Neural cell (in vitro differentiated cells): Measurements from ENCODE around the gene PCOLCE2.

ENCODE experiments used
- EP300 ChIP-seq: fragments of 450-650 bp; conservative IDR thresholded peaks from 2 replicates; pipeline ENCODE4 v1.6.1; 2014; ENCODE audit warnings: antibody characterized with exemption, mild to moderate bottlenecking, moderate library complexity; ENCODE audit not compliant: poor library complexity, severe bottlenecking
- EZH2 ChIP-seq: fragments of 200-600, 300-800 bp; shearing (Covaris generic), sonication (generic); IDR thresholded peaks from 2 replicates; pipeline ENCODE4 v1.6.1; 2014; ENCODE audit warnings: antibody characterized with exemption, low read length, borderline replicate concordance, mild to moderate bottlenecking; ENCODE audit not compliant: insufficient read depth, poor library complexity, severe bottlenecking
- MXI1 ChIP-seq: fragments of 450-650 bp; conservative IDR thresholded peaks from 2 replicates; pipeline ENCODE4 v1.6.1; 2014; ENCODE audit warnings: antibody characterized with exemption, mild to moderate bottlenecking; ENCODE audit not compliant: poor library complexity, severe bottlenecking
- POLR2AphosphoS5 ChIP-seq: IDR thresholded peaks from 2 replicates; pipeline ENCODE4 v1.6.1; 2012
- SMC3 ChIP-seq: fragments of 450-650 bp; conservative IDR thresholded peaks from 2 replicates; pipeline ENCODE4 v1.6.1; 2014; ENCODE audit warnings: antibody characterized with exemption, mild to moderate bottlenecking, moderate library complexity; ENCODE audit not compliant: poor library complexity
- TAF1 ChIP-seq: IDR thresholded peaks from 2 replicates; pipeline ENCODE4 v1.6.1; 2012; ENCODE audit warnings: low read depth
- TF ChIP-seq, protein P1 (sequence below): fragments of 450-650 bp; IDR thresholded peaks from 2 replicates; pipeline ENCODE4 v1.5.1; 2014; ENCODE audit warnings: antibody characterized with exemption, mild to moderate bottlenecking, moderate library complexity; ENCODE audit not compliant: poor library complexity, severe bottlenecking

DNA sequence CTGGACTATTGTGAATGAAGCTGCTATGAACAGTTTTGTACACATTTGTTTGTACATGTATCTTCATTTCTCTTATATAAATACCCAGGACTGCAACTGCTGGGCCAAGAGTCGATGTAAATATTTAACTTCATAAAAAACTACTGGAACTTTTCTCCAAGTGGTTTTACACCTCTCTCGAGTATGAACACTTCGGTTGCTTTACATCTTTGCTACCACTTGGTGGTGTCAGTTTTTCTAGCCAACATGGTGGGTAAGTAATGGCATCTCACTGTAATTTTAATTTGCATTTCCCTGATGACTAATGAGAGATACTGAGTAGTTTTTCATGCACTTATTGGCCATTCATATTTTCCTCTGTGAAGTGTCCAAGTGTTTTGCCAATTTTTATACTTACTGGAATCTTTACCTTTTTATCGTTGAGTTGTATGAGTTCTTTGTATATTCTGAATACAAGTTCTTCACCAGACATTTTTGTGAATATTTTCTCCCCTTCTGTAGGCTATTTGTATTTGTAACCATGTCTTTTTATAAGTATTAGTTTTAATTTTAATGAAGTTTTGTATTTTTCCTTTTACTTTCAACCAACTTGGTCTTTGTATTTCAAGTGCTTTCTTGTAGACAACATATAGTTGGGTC, 44.4 kb downstream of the PCOLCE2 start:
- TF ChIP-seq, protein P1, sequence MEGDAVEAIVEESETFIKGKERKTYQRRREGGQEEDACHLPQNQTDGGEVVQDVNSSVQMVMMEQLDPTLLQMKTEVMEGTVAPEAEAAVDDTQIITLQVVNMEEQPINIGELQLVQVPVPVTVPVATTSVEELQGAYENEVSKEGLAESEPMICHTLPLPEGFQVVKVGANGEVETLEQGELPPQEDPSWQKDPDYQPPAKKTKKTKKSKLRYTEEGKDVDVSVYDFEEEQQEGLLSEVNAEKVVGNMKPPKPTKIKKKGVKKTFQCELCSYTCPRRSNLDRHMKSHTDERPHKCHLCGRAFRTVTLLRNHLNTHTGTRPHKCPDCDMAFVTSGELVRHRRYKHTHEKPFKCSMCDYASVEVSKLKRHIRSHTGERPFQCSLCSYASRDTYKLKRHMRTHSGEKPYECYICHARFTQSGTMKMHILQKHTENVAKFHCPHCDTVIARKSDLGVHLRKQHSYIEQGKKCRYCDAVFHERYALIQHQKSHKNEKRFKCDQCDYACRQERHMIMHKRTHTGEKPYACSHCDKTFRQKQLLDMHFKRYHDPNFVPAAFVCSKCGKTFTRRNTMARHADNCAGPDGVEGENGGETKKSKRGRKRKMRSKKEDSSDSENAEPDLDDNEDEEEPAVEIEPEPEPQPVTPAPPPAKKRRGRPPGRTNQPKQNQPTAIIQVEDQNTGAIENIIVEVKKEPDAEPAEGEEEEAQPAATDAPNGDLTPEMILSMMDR = no peak
- TF ChIP-seq SMC3 (no peak), POLR2AphosphoS5 (no peak), TAF1 (no peak), MXI1 (no peak), EP300 (no peak), EZH2 (no peak)
